ENCODE results near the gene ALPG. TPM values are rescaled to one million over a fixed set of nuclear protein-coding genes. Genes with fewer than 3 reads are reported as not detected.
"Not testable (repeated sequence)": the region's sequence is repeated elsewhere in the genome, so short reads cannot be mapped to it uniquely, and the experiment has no call there.

Gene ALPG
- polyA plus RNA-seq, 4 donors = 0.05 TPM; not detected in 3

DNA sequence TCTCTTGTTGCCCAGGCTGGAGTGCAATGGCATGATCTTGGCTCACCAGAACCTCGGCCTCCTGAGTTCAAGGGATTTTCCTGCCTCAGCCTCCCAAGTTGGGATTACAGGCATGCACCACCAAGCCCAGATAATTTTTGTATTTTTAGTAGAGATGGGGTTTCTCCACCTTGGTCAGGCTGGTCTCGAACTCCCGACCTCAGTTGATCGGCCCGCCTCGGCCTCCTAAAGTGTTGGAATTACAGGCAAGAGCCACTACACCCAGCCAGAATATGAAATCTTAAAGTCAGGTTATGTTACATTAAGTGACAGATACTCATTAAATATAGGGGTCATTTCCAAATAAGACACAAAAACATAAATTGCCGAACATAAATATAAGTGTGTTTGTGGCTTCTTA is 12.2 kb upstream of the ALPG start:
- DNase-seq (ENCODE audit: low read depth in 4 of 4, low spot score in 2 of 4) = not testable (repeated sequence)

- no peak for DNase-seq (ENCODE audit: low read depth in 4 of 4, low spot score in 2 of 4)
These were observed 11.1 kb upstream of the ALPG start for GRCh38 chr2:232395586-232395985.

- no peak for DNase-seq (ENCODE audit: low read depth in 4 of 4, low spot score in 2 of 4)
These were observed 10.0 kb upstream of the ALPG start for GRCh38 chr2:232396683-232397082.

GRCh38 chr2:232398293-232399034 is 8.2 kb upstream of the ALPG start:
- DNase-seq (ENCODE audit: low read depth in 4 of 4, low spot score in 2 of 4) = no peak

DNA sequence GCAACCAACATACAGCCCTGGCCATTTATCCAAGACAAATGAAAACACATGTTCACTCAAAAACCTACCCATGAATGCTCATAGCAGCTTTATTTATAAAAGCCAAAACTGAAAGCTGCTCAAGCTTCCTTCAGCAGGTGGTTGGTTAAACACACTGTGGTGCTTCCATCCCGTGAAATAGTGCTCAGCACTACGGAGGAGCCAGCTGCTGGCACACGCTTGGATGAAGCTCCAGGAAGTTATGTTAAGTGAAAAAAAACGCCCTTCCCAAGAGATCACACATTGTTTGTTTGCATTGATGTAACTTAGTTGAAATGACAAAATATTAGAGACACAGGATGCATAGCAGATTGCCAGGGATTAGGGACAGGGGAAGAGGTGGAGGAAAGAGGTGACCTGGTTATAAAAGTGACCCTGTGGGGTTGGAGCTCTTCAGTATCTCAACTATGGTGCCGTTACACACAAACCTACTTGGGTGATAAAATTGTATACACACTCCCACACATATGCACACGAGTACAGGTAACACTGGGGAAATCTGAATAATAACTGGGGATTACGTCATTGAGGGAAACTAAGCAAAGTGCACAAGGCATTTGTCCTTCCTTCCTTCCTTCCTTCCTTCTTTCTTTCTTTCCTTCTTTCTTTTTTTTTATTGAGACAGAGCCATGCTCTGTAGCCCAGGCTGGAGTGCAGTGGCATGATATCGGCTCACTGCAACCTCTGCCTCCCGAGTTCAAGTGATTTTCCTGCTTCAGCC is 6.2 kb upstream of the ALPG start:
- no peak for DNase-seq (ENCODE audit: low read depth in 4 of 4, low spot score in 2 of 4)

- no peak for DNase-seq (ENCODE audit: low read depth in 4 of 4, low spot score in 2 of 4)
These were observed 4.1 kb upstream of the ALPG start for GRCh38 chr2:232402518-232402917.

DNA sequence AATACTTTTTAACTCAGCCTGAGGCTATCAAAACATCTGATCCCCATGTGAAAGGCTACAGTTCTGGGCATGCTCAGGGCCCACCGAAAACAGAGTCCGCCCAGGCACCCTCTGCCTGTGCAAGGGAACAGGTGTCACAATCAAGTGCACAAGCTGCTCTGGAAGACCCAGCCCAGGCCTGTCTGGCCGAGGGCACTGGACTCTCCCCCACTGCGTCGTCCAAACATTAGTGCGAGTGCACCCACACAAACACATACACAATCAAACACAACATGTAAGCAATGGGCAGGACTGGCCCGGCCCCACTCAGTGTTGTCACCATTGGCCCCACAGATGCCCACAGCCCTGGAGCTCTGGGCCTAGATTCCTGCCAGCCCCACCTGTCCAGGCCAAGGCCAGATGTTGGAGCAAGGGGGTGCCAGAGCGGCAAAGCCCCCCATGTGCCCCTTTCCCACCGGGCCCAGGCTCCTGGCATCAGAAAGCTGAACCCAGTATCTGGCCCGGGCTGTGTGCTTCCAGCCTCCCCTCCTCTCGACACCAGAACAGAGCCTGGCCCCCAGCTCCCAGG is 617 bp upstream of the ALPG start:
- no peak for DNase-seq (ENCODE audit: low read depth in 4 of 4, low spot score in 2 of 4)

DNA sequence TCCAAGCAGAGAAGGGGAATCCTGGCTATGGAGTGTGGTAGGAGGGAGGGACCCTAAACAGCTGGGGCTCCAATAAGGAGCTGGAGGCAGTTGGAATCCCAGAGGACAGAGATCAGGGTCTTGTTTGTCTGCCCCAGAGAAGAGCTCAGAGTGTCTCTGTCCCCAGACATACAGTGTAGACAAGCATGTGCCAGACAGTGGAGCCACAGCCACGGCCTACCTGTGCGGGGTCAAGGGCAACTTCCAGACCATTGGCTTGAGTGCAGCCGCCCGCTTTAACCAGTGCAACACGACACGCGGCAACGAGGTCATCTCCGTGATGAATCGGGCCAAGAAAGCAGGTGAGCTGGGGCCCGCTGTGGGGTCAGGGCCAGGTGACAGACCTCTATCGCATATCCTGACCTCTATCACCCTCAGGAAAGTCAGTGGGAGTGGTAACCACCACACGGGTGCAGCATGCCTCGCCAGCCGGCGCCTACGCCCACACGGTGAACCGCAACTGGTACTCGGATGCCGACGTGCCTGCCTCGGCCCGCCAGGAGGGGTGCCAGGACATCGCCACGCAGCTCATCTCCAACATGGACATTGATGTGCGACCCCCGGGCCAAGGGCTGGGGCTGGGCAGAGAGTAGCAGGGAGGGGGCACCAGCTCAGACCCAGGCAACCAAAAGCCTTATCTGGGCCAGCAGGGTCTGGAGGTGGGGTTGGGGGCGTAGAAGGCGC is 945 bp downstream of the ALPG start:
- not testable (repeated sequence) for DNase-seq (ENCODE audit: low read depth in 4 of 4, low spot score in 2 of 4)

DNA sequence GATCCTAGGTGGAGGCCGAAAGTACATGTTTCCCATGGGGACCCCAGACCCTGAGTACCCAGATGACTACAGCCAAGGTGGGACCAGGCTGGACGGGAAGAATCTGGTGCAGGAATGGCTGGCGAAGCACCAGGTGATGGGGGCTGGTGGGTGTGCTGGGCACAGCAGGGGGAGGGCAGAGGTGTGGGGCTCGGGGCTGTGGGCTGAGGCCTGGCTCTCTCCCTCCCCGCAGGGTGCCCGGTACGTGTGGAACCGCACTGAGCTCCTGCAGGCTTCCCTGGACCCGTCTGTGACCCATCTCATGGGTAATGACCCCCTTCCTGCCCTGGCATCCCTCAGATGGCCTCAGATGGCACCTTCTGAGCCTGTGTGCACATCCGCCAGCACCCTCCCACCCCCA is 1.6 kb downstream of the ALPG start:
- not testable (repeated sequence) for DNase-seq (ENCODE audit: low read depth in 4 of 4, low spot score in 2 of 4)

DNA sequence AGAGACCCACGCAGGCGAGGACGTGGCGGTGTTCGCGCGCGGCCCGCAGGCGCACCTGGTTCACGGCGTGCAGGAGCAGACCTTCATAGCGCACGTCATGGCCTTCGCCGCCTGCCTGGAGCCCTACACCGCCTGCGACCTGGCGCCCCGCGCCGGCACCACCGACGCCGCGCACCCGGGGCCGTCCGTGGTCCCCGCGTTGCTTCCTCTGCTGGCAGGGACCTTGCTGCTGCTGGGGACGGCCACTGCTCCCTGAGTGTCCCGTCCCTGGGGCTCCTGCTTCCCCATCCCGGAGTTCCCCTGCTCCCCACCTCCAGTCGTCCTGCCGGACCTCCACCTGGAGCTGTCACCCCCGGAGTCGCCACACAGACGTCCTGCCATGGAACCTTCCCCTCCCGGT is 3.0 kb downstream of the ALPG start:
- not testable (repeated sequence) for DNase-seq (ENCODE audit: low read depth in 4 of 4, low spot score in 2 of 4)

GRCh38 chr2:232410238-232410900 is 3.7 kb downstream of the ALPG start:
- no peak for DNase-seq (ENCODE audit: low read depth in 4 of 4, low spot score in 2 of 4)

GRCh38 chr2:232411901-232412629 is 5.4 kb downstream of the ALPG start:
- DNase-seq (ENCODE audit: low read depth in 4 of 4, low spot score in 2 of 4) = no peak

DNA sequence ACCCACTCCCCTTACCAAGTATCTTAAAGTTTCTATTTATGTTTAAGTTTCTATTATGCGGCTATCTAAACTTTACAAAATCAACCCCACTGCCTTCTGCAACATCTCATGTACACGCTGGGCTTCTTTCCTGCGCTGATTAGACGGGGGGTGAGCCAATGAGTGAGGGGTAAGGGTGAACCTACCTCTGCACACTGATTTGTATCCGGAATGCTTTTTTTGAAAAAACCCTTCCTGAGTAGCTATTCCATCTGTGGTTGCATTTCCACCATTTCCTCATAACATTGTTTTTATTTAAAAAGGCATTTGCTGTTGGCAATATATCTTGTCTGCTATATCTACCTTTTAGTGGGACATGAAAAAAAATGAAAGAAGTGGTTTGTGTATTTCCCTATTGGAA is 6.3 kb downstream of the ALPG start:
- no peak for DNase-seq (ENCODE audit: low read depth in 4 of 4, low spot score in 2 of 4)

DNA sequence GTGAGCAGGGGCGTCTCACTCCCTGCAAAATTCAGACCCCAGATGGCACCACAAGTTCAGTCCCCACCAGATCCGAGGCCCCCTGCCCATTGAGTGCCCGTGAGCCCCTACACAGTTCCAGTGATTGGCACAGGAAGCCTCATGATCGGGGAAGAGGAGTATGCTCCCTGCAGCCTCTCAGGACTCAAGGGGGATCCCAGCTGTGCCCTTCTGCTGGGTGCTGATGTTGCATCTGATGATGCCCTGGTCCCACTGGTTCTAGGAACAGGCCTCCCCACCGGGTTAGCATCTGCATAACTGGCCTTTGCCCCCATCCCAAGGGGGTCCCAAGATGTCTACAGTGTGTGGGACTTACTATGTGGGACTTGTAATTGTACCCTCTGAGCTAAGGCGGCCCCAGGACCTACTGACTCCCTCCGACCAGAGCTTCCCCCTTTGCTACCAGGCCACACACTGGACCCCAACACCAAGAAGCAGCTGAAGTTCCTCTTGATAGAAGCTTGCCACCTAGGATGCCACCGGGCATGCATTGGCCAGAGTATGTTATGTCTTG is 8.6 kb downstream of the ALPG start:
- DNase-seq (ENCODE audit: low read depth in 4 of 4, low spot score in 2 of 4) = no peak

- DNase-seq (ENCODE audit: low read depth in 4 of 4, low spot score in 2 of 4) = no peak
These were observed 9.3 kb downstream of the ALPG start for GRCh38 chr2:232415736-232416520.

- DNase-seq (ENCODE audit: low read depth in 4 of 4, low spot score in 2 of 4) = no peak
These were observed 10.2 kb downstream of the ALPG start for GRCh38 chr2:232416521-232417470.

DNA sequence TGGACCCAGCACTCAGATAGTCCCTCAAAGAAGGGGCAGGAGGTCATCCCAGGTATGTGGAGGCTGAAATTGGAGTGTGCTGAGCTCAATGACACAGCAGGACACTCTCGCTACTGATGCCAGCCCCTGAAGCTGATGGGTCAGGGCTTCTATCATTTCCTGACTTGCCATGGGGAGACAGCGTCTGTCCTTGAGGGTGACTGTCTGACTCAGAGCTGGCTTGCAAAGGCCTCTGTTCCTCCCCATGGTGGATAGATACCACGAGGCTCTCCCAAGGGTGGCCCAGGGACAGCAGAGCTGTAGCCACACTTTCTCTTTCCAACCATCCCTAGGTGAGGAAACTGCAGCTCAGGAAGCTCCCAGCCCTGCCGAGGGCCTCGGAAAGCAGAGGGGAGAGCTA is 10.8 kb downstream of the ALPG start:
- no peak for DNase-seq (ENCODE audit: low read depth in 4 of 4, low spot score in 2 of 4)

- DNase-seq (ENCODE audit: low read depth in 4 of 4, low spot score in 2 of 4) = no peak
These were observed 11.4 kb downstream of the ALPG start for GRCh38 chr2:232418056-232418455.

Data from left renal cortex interstitium (tissue), 4 donors.